Uterus (tissue), 2 donors: ENCODE measurements around the gene DROSHA.

Experiments used
- POLR2A ChIP-seq, 2 donors: fragments of 450-650 bp; IDR thresholded peaks; one replicate each; pipeline ENCODE4 v1.6.1; 2016; ENCODE audit warnings: antibody characterized with exemption in 2 of 2, mild to moderate bottlenecking in 1 of 2, moderate library complexity in 1 of 2
- TF ChIP-seq, protein P1 (sequence below), 4 experiments: fragments of 200-600 bp in 2 of 4; fragments of 450-650 bp in 2 of 4; sonication (generic) in 2 of 4; IDR thresholded peaks; one replicate each; pipeline ENCODE4 v1.5.1; 2016 to 2019; ENCODE audit warnings: antibody characterized with exemption in 4 of 4, mild to moderate bottlenecking in 2 of 4, moderate library complexity in 1 of 4

DNA sequence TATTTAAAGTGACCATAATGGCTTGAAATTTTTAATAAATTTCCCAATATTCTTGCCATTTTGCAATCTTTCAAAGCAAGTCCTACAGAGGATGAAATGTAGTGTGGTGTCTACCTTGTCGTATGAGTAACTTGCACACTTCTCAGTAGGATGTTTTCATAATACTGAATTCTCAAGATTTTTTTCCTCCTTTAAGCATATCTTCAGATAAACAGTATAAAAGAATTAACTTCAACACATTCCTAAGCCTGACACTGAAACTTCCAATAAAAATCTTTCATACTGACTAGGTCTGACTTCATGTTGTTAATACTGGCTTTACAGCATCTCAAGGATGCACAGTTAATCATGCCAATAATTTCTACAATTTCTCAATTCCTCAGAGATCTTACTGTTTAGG lies 62.0 kb downstream of the DROSHA start:
- TF ChIP-seq, protein P1, sequence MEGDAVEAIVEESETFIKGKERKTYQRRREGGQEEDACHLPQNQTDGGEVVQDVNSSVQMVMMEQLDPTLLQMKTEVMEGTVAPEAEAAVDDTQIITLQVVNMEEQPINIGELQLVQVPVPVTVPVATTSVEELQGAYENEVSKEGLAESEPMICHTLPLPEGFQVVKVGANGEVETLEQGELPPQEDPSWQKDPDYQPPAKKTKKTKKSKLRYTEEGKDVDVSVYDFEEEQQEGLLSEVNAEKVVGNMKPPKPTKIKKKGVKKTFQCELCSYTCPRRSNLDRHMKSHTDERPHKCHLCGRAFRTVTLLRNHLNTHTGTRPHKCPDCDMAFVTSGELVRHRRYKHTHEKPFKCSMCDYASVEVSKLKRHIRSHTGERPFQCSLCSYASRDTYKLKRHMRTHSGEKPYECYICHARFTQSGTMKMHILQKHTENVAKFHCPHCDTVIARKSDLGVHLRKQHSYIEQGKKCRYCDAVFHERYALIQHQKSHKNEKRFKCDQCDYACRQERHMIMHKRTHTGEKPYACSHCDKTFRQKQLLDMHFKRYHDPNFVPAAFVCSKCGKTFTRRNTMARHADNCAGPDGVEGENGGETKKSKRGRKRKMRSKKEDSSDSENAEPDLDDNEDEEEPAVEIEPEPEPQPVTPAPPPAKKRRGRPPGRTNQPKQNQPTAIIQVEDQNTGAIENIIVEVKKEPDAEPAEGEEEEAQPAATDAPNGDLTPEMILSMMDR (IDR thresholded peaks at IDR 0.05), result no peak
- TF ChIP-seq POLR2A (IDR thresholded peaks at IDR 0.05), result no peak
